Esophagus muscularis mucosa (tissue), 4 donors: ENCODE results near the gene VRK1.

Experiments
- CTCF ChIP-seq, 3 experiments: fragments of 200-600 bp in 2 of 3; fragments of 450-650 bp in 1 of 3; sonication (generic) in 2 of 3; IDR thresholded peaks; one replicate each; pipeline ENCODE4 v1.5.1; 2017 to 2019; ENCODE audit warnings: antibody characterized with exemption in 3 of 3, mild to moderate bottlenecking in 2 of 3, moderate library complexity in 1 of 3
- EP300 ChIP-seq: sonication (generic); formaldehyde crosslinking; IDR thresholded peaks from one replicate; pipeline ENCODE4 v1.6.1; 2017; ENCODE audit warnings: antibody characterized with exemption
- POLR2A ChIP-seq: fragments of 450-650 bp; IDR thresholded peaks from one replicate; pipeline ENCODE4 v1.6.1; 2017; ENCODE audit warnings: antibody characterized with exemption, moderate library complexity, mild to moderate bottlenecking, low read depth
- POLR2AphosphoS5 ChIP-seq, 2 donors: sonication (generic); formaldehyde crosslinking; IDR thresholded peaks; one replicate each; pipeline ENCODE4 v1.6.1; 2017; ENCODE audit warnings: antibody characterized with exemption in 2 of 2

GRCh38 chr14:96920023-96920422 is 122.8 kb downstream of the VRK1 start:
- TF ChIP-seq EP300 (no peak), CTCF (IDR thresholded peaks at IDR 0.05) (no peak), POLR2A (no peak), POLR2AphosphoS5 (IDR thresholded peaks at IDR 0.05) (no peak)
